GM18511 (cell line): ENCODE results near the gene UNC5B.

Experiments used
- ATAC-seq: cut with Tn5 transposase; IDR thresholded peaks from one replicate; pipeline ENCODE4 v1.9.1; 2021; ENCODE audit warnings: mild to moderate bottlenecking, moderate library complexity; ENCODE audit not compliant: unreplicated experiment

Gene UNC5B

GRCh38 chr10:71221586-71222202 is 9.3 kb downstream of the UNC5B start:
- ATAC-seq, result no peak

- no peak for ATAC-seq
Observed at GRCh38 chr10:71222601-71223346, 10.4 kb downstream of the UNC5B start.

GRCh38 chr10:71223347-71224058 is 11.1 kb downstream of the UNC5B start:
- no peak for ATAC-seq

- ATAC-seq, result no peak
Observed at GRCh38 chr10:71225291-71226058, 13.1 kb downstream of the UNC5B start.

GRCh38 chr10:71228875-71229675 is 16.7 kb downstream of the UNC5B start:
- no peak for ATAC-seq

- ATAC-seq, result no peak
Observed at GRCh38 chr10:71229726-71230655, 17.6 kb downstream of the UNC5B start.

- no peak for ATAC-seq
Observed at GRCh38 chr10:71230656-71231025, 18.3 kb downstream of the UNC5B start.

- ATAC-seq, result no peak
Observed at GRCh38 chr10:71231206-71231605, 18.8 kb downstream of the UNC5B start.

GRCh38 chr10:71232089-71232998 is 20.0 kb downstream of the UNC5B start:
- no peak for ATAC-seq

GRCh38 chr10:71233482-71233892 is 21.1 kb downstream of the UNC5B start:
- no peak for ATAC-seq

GRCh38 chr10:71234004-71234894 is 21.9 kb downstream of the UNC5B start:
- no peak for ATAC-seq

- no peak for ATAC-seq
Observed at GRCh38 chr10:71234970-71235685, 22.8 kb downstream of the UNC5B start.

- ATAC-seq, result no peak
Observed at GRCh38 chr10:71235808-71236207, 23.4 kb downstream of the UNC5B start.

GRCh38 chr10:71236286-71236685 is 23.9 kb downstream of the UNC5B start:
- no peak for ATAC-seq

- ATAC-seq, result no peak
Observed at GRCh38 chr10:71236822-71237682, 24.7 kb downstream of the UNC5B start.
